Heart right ventricle (tissue), 16 donors: ENCODE measurements around the gene BRF1. TPM values are rescaled to one million over a fixed set of nuclear protein-coding genes. Genes with fewer than 3 reads are reported as not detected.

Experiments used
- ATAC-seq, 8 donors: fragments of 200-7000 bp; cut with Tn5 transposase; one replicate each; pipeline ENCODE4 v1.9.1; 2020; ENCODE audit warnings: mild to moderate bottlenecking in 8 of 8, moderate library complexity in 8 of 8, moderate number of reproducible peaks in 1 of 8
- DNase-seq, 2 donors: peaks; one replicate each; pipeline ENCODE4 v3.0.0-alpha.2; 2020
- H3K27ac ChIP-seq, 10 donors: fragments of 200-600 bp; sonication (generic) in 2 of 10; one replicate each; pipeline versions ENCODE4 v1.5.0 to v1.8.0; 2020 to 2022; ENCODE audit warnings: mild to moderate bottlenecking in 3 of 10
- H3K27me3 ChIP-seq, 7 donors: fragments of 200-600 bp; one replicate each; pipeline ENCODE4 v1.8.0; 2021 to 2022; ENCODE audit warnings: mild to moderate bottlenecking in 2 of 7
- H3K36me3 ChIP-seq, 9 donors: fragments of 200-600 bp; sonication (generic) in 1 of 9; one replicate each; pipeline versions ENCODE4 v1.5.0 to v1.8.0; 2020 to 2022; ENCODE audit warnings: mild to moderate bottlenecking in 2 of 9
- H3K4me1 ChIP-seq, 9 donors: fragments of 200-600 bp; sonication (generic) in 1 of 9; one replicate each; pipeline versions ENCODE4 v1.5.0 to v1.8.0; 2020 to 2022; ENCODE audit warnings: mild to moderate bottlenecking in 4 of 9
- H3K4me3 ChIP-seq, 10 donors: fragments of 200-600 bp; sonication (generic) in 2 of 10; one replicate each; pipeline versions ENCODE4 v1.5.0 to v1.8.0; 2020 to 2022; ENCODE audit warnings: mild to moderate bottlenecking in 7 of 10, moderate library complexity in 2 of 10
- H3K9me3 ChIP-seq, 11 donors: fragments of 200-600 bp in 10 of 11; sonication (generic) in 2 of 11; one replicate each; pipeline versions ENCODE4 v1.5.0 to v1.8.0; 2013 to 2022; ENCODE audit warnings: mild to moderate bottlenecking in 2 of 11, control low read depth in 1 of 11, moderate library complexity in 1 of 11
- WGBS, 2 donors: extraction: QIAGEN DNeasy Blood & Tissue Kit; methylation state at CpG; one replicate each; pipeline ENCODE4 v1.1.7; 2013; ENCODE audit warnings: inconsistent platforms in 1 of 2; 5-methylcytosine and 5-hydroxymethylcytosine counted together
- intact Hi-C, 10 donors: fragments of 100-400 bp; cut with DNase I; formaldehyde crosslinking; loops; one replicate each; pipeline versions ENCODE4 v1.11.1 to v1.14.2; 2022
- polyA plus RNA-seq, 2 donors: library from polyadenylated mRNA; stranded (reverse); fragments of 200-250 nt; gene quantifications; one replicate each; pipeline ENCODE4 v1.2.3, GENCODE V29; 2013
- total RNA-seq, 10 donors: library from RNA; stranded (reverse); fragmentation: NEBNext Ultra II Directional in 3 of 10; extraction: Animal tissue kit (Norgen Biotek cat#: 25700) in 3 of 10; gene quantifications; one replicate each; pipeline versions ENCODE4 v1.2.1 to v1.2.4, GENCODE V29; 2021 to 2023
- TF ChIP-seq, protein P1 (sequence below), 9 donors: fragments of 200-600 bp; sonication (generic) in 2 of 9; IDR thresholded peaks; one replicate each; pipeline versions ENCODE4 v1.5.0 to v1.8.0; 2021 to 2022; ENCODE audit warnings: antibody characterized with exemption in 9 of 9, mild to moderate bottlenecking in 5 of 9, moderate library complexity in 1 of 9
- donor health status: Arrhythmogenic right ventricular cardiomyopathy.
- donor health status: ischemic (EF 13 %, LVEDD 7.1; RV severe dilation, severe dysfunction).
- donor health status: healthy with polysubstance abuse.
- donor health status: DM: no; HTN: yes; CAD: no.
- donor health status: DM: no; HTN: no; CAD: no.
- donor health status: ischemic (EF 25% LVEDD 6.9; RV normal size, moderate dysfunction).
- donor health status: ischemic (EF 25% LVEDD 5.7; RV mildly dilated, moderate dysfunction).
- donor health status: healthy.
- donor health status: DM: yes; HTN: yes; CAD: no.
- donor health status: Ischemic cardiomyopathy.
- donor health status: ischemic (EF 35%, LVEDD 5.7; RV mildly dilated, moderate dysfunction).
- donor health status: nonischemic (EF 11% LVEDD 7.7; RV severe dilation, severe dysfunction).
- donor health status: DM: yes; HTN: yes; CAD: no.
- donor health status: PGD.
- donor health status: ischemic (EF 29% LVEDD 5.4; RV normal size, mild dysfunction).
- donor health status: nonischemic (EF 23%, LVEDD 6.1; RV moderate dilation, normal function).

Gene BRF1
- total and polyA plus RNA-seq, 12 donors: 12.7 to 30.8 (median 16.2) TPM

DNA sequence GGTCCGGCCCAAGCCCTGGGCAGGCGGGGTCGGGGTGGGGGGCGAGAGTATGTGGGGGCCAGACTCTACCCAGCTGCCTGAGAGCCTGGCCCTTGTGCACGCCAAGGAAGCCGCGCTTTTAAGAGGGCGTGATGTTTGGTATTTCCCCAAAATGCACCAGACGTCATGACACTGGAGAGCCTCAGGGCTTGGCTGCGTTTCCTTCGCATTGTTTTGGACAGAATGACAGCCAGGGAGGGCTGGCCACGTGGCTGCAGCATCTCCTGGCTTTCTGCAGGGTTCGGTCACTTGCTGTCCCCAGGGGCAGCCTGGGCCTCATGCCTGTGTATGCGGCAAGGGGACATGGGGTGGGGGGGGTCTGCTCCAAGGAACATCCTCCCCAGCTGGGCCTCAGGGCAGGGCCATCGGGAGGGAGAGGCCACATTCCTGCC, 103.6 kb downstream of the BRF1 start:
- peaks cover 28 to 96% (median 83%) of the 10 kb centered on the region in 9 donors for H3K4me1 ChIP-seq
- no peaks in the 10 kb centered on the region for H3K36me3 ChIP-seq
- peak overlapping the region in 6 of 10 donors; percentile 4 to 38 (median 28) for H3K4me3 ChIP-seq
- peak overlapping the region; percentile 80 to 96 (median 88) for H3K27ac ChIP-seq
- intact Hi-C loops: loop anchor here in 4 of 10 donors (5.0 to 10.0 kb wide), 4 partner anchors 45 to 288 kb away; partner anchors contain the start of genes AHNAK2 (in 1 of the 4) and CRIP1 (in 1 of the 4)
- ATAC-seq (peak; percentile 25 to 61 (median 43)), DNase-seq (peak; percentile 71 to 82)
- TF ChIP-seq, protein P1, sequence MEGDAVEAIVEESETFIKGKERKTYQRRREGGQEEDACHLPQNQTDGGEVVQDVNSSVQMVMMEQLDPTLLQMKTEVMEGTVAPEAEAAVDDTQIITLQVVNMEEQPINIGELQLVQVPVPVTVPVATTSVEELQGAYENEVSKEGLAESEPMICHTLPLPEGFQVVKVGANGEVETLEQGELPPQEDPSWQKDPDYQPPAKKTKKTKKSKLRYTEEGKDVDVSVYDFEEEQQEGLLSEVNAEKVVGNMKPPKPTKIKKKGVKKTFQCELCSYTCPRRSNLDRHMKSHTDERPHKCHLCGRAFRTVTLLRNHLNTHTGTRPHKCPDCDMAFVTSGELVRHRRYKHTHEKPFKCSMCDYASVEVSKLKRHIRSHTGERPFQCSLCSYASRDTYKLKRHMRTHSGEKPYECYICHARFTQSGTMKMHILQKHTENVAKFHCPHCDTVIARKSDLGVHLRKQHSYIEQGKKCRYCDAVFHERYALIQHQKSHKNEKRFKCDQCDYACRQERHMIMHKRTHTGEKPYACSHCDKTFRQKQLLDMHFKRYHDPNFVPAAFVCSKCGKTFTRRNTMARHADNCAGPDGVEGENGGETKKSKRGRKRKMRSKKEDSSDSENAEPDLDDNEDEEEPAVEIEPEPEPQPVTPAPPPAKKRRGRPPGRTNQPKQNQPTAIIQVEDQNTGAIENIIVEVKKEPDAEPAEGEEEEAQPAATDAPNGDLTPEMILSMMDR (IDR thresholded peaks at IDR 0.05): no peak
- WGBS, 2 donors: 8 to 9% methylated on average over 15 of the region's 15 CpGs
- H3K27me3 ChIP-seq: peaks cover 8 to 93% (median 46%) of the 10 kb centered on the region in 7 donors
- H3K9me3 ChIP-seq: no peaks in the 10 kb centered on the region

DNA sequence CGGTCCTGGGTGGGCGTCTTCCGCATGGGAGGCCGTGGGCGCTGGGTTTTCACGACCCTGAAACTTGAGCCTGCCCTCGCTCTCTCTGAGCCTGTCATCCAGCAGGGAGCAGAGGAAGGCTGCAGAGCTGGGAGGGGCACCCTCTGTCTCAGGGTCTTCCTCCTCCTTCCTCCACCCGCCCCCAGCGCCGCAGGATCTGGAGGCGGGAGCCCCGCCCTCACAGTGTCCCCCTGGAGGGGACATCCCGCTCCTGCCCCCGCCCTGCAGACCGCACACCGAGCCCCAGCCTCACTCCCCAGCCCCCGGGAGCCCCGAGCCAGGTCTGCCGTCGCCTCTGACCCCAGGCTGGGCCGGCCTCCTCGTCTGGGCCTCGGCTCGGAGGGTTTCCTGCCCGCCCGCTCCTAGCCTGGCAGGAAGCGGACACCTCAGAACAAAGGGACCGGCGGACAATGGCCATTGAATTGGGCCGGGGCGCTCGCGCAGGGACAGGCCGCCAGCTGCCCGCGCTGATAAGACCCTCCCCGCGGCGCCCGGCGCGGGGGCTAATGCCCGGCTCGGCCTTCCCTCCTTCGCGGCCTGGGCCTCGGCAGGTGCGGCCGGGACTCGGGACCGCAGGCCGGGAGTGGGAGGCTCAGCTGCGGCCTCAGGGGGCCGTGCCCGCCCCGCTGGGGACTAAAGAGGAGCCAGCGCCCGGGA, 104.4 kb downstream of the BRF1 start:
- intact Hi-C loops: loop anchor here in 4 of 10 donors (5.0 to 10.0 kb wide), 4 partner anchors 44 to 288 kb away; partner anchors contain the start of genes AHNAK2 (in 1 of the 4) and CRIP1 (in 1 of the 4)
- peak overlapping the region; percentile 80 to 96 (median 88) for H3K27ac ChIP-seq
- peak; percentile 41 to 66 (median 61) for ATAC-seq
- peaks cover 8 to 89% (median 50%) of the 10 kb centered on the region in 7 donors for H3K27me3 ChIP-seq
- H3K4me1 ChIP-seq: peaks cover 28 to 90% (median 80%) of the 10 kb centered on the region in 9 donors
- whole genome bisulfite sequencing, 2 donors: 2% methylated on average over 51 to 58 of the region's 58 CpGs
- H3K4me3 ChIP-seq: peak overlapping the region in 9 of 10 donors; percentile 4 to 38 (median 24)
- no peaks in the 10 kb centered on the region for H3K9me3 ChIP-seq
- H3K36me3 ChIP-seq: no peaks in the 10 kb centered on the region
- peak; percentile 74 to 84 for DNase-seq
- TF ChIP-seq, protein P1 (IDR thresholded peaks at IDR 0.05): no peak

DNA sequence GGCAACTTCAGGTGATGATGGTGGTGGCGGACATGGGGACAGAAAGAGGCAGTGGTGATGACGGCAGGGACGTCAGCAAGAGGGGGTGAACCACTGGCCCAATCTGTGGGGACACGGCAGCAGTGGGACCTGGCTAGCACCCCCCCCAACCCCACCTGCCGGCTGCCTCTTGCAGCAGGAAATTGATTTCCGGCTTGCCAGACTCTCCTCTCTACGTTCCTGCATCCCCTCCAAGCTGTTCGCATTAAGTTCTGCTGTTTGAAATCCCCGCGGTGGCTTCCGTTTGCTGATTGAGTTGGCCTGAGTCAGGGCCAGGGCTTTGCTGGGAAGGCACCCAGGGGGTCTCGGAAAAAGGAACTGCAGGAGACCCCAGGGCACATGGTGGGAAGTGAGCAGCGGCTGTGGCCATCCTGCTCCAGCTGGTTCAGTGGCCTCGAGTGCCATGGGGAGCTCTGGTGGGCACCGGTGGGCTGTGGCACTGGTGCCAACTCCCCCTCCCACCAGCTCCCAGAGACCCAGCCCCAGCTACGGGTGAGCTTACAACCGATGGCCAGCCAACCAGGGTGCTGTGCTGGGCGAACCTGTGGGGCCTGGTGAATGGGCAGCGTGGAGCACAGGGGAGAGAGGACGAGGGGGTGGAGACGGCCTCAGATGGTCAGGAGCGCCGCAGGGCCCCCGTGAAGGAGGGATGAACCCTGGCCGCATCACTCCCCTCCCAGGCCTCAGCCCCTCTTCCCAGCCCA, 105.1 kb downstream of the BRF1 start:
- DNase-seq (no peak), ATAC-seq (peak in 1 of 8 donors; percentile 0)
- WGBS, 2 donors: 21% methylated on average over 25 of the region's 25 CpGs
- Histone ChIP-seq H3K36me3 (no peaks in the 10 kb centered on the region), H3K9me3 (no peaks in the 10 kb centered on the region), H3K4me3 (peak overlapping the region in 6 of 10 donors; percentile 6 to 38 (median 28)), H3K27ac (peak overlapping the region; percentile 80 to 96 (median 88)), H3K4me1 (peaks cover 28 to 89% (median 72%) of the 10 kb centered on the region in 9 donors), H3K27me3 (peaks cover 8 to 87% (median 55%) of the 10 kb centered on the region in 7 donors)
- intact Hi-C loops: loop anchor here in 4 of 10 donors (5.0 to 10.0 kb wide), 4 partner anchors 43 to 289 kb away; partner anchors contain the start of genes AHNAK2 (in 1 of the 4) and CRIP1 (in 1 of the 4)
- TF ChIP-seq, protein P1 (IDR thresholded peaks at IDR 0.05): peak in 1 of 9 donors; percentile 7

DNA sequence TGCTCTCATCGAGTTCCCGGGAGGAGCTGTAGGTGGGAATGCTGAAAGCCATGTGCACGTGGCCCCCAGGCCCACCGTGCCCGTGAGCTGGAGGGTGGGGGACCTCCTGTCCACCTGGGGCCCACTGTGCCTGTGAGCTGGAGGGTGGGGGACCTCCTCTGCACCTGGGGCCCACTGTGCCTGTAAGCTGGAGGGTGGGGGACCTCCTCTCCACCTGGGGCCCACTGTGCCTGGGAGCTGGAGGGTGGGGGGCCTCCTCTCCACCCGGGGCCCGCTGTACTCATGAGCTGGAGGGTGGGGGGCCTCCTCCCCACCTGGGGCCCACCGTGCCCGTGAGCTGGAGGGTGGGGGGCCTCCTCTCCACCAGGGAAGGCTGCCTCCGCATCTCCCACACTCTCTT, 105.8 kb downstream of the BRF1 start:
- H3K4me3 ChIP-seq: no peak overlapping the region
- H3K27ac ChIP-seq: peak overlapping the region; percentile 80 to 96 (median 88)
- H3K9me3 ChIP-seq: no peaks in the 10 kb centered on the region
- peaks cover 28 to 85% (median 67%) of the 10 kb centered on the region in 9 donors for H3K4me1 ChIP-seq
- DNase-seq (no peak), ATAC-seq (no peak)
- intact Hi-C loops: loop anchor here in 4 of 10 donors (5.0 to 10.0 kb wide), 4 partner anchors 43 to 290 kb away; partner anchors contain the start of genes AHNAK2 (in 1 of the 4) and CRIP1 (in 1 of the 4)
- TF ChIP-seq, protein P1 (IDR thresholded peaks at IDR 0.05): no peak
- 66 to 68% methylated on average over 10 of the region's 10 CpGs for WGBS, 2 donors
- no peaks in the 10 kb centered on the region for H3K36me3 ChIP-seq
- peaks cover 8 to 81% (median 55%) of the 10 kb centered on the region in 7 donors for H3K27me3 ChIP-seq
